WI38 (cell line): ENCODE data around the gene IL4R.
"Not testable (repeated sequence)": the region's sequence is repeated elsewhere in the genome, so short reads cannot be mapped to it uniquely, and the experiment has no call there.

ENCODE experiments used
- H3K4me3 ChIP-seq: 2 replicates; pipeline ENCODE4 v1.5.1; 2011; ENCODE audit warnings: low read depth, mild to moderate bottlenecking, control low read depth, low read length
- CTCF ChIP-seq: IDR thresholded peaks from 2 replicates; pipeline ENCODE4 v1.5.1; 2012; ENCODE audit warnings: low read depth, mild to moderate bottlenecking, control low read depth, low read length

IL4R gene

GRCh38 chr16:27270349-27270748, 43.4 kb upstream of the IL4R start:
- no peak overlapping the region for H3K4me3 ChIP-seq
- TF ChIP-seq CTCF, result no peak

DNA sequence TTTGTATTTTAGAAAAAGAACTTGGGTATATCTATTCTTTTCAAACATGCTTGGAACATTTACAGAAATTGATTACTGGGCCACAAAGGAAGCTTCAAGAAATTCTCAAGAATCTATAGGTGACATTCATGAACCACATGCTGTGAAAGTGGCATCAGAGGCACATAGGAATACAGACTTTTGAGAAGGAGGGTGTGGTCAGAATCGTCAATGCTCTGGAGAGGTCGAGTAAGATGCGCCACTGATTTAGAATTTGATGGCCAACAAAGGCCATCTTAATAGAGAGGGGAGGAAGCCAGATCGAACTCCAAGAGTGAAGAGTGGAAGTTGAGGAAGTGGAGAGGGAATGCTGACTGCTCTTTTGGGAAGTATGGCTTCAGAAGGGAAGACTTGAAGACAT, 41.7 kb upstream of the IL4R start:
- no peak for TF ChIP-seq CTCF
- no peak overlapping the region for H3K4me3 ChIP-seq

- H3K4me3 ChIP-seq, result not testable (repeated sequence)
These were observed 41.1 kb upstream of the IL4R start for GRCh38 chr16:27272697-27273096.

DNA sequence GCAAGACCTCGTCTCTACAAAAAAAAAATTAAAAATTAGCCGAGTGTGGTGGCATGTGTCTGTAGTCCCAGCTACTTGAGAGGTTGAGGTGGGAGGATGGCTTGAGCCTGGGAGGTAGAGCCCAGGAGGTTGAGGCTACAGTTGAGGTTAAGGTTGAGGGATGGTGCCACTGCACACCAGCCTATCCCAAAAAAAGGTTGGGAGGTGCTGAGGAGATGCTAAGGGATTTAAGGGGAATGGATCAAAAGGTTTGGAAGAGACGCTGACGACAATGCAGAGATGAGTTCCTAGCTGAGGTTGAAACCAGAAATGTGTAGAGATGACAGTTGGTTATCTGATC, 40.5 kb upstream of the IL4R start:
- H3K4me3 ChIP-seq, result no peak overlapping the region
- TF ChIP-seq CTCF, result no peak

- TF ChIP-seq CTCF, result no peak
- no peak overlapping the region for H3K4me3 ChIP-seq
These were observed 39.9 kb upstream of the IL4R start for GRCh38 chr16:27273670-27274423.

- H3K4me3 ChIP-seq, result not testable (repeated sequence)
These were observed 39.3 kb upstream of the IL4R start for GRCh38 chr16:27274424-27274874.

- TF ChIP-seq CTCF, result no peak
These were observed 38.4 kb upstream of the IL4R start for GRCh38 chr16:27275394-27275793.

DNA sequence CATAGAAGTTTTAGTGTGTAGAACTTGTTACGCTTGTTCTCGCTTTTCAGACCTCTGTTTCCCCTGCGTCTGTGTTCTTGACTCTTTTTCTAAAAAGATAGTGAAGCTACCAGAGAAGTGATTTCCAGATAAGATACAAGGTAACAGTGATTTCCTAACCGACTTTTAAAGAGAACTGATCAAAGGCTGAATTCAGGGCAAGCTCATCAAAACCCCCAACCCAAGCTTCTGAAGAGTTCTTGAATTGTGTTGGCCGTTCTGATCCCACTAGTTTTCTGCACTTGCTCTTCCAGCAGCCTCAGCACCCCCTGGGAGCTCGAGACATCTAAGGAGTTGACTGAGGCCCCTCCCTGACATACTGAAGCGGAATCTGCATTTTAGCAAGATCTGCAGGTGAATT, 32.5 kb upstream of the IL4R start:
- no peak overlapping the region for H3K4me3 ChIP-seq
- no peak for TF ChIP-seq CTCF

More at GRCh38 chr16:27275394-27275793, 38.4 kb upstream of the IL4R start:
- no peak overlapping the region for H3K4me3 ChIP-seq
